Sigmoid colon (tissue), 7 donors: Measurements from ENCODE around the gene FAM184B. TPM values are rescaled to one million over a fixed set of nuclear protein-coding genes. Genes with fewer than 3 reads are reported as not detected.

Source experiments
- DNase-seq: peaks from one replicate; pipeline ENCODE4 v3.0.0-alpha.2; 2019
- H3K27ac ChIP-seq, 4 donors: fragments of 200-600 bp; sonication (generic); one replicate each; pipeline ENCODE4 v1.5.1; 2016 to 2019; ENCODE audit warnings: mild to moderate bottlenecking in 1 of 4
- H3K27me3 ChIP-seq, 3 donors: fragments of 200-600 bp; sonication (generic); one replicate each; pipeline ENCODE4 v1.5.1; 2019; ENCODE audit warnings: mild to moderate bottlenecking in 1 of 3
- H3K36me3 ChIP-seq, 4 donors: fragments of 200-600 bp; sonication (generic); one replicate each; pipeline ENCODE4 v1.5.1; 2016 to 2019
- H3K4me1 ChIP-seq, 4 donors: fragments of 200-600 bp; sonication (generic); one replicate each; pipeline ENCODE4 v1.5.1; 2017 to 2019
- H3K4me3 ChIP-seq, 4 donors: fragments of 200-600 bp; sonication (generic); one replicate each; pipeline ENCODE4 v1.5.1; 2017 to 2019; ENCODE audit warnings: mild to moderate bottlenecking in 2 of 4, moderate library complexity in 1 of 4
- H3K9me3 ChIP-seq, 4 donors: fragments of 200-600 bp in 3 of 4; sonication (generic) in 3 of 4; one replicate each; pipeline versions ENCODE4 v1.5.1 to v1.6.1; 2013 to 2019
- CTCF ChIP-seq, 4 experiments: fragments of 450-650 bp in 3 of 4; fragments of 200-600 bp in 1 of 4; IDR thresholded peaks; one replicate each; pipeline ENCODE4 v1.5.1; 2016 to 2019; ENCODE audit warnings: antibody characterized with exemption in 4 of 4, mild to moderate bottlenecking in 3 of 4, moderate library complexity in 2 of 4
- EP300 ChIP-seq, 4 donors: sonication (generic); formaldehyde crosslinking; IDR thresholded peaks; one replicate each; pipeline ENCODE4 v1.6.1; 2017; ENCODE audit warnings: antibody characterized with exemption in 4 of 4
- POLR2A ChIP-seq, 2 donors: fragments of 450-650 bp; IDR thresholded peaks; one replicate each; pipeline ENCODE4 v1.6.1; 2016; ENCODE audit warnings: antibody characterized with exemption in 2 of 2, mild to moderate bottlenecking in 2 of 2, moderate library complexity in 2 of 2
- POLR2AphosphoS5 ChIP-seq, 4 donors: sonication (generic); formaldehyde crosslinking; IDR thresholded peaks; one replicate each; pipeline ENCODE4 v1.6.1; 2017; ENCODE audit warnings: antibody characterized with exemption in 4 of 4
- WGBS, 2 donors: extraction: QIAGEN DNeasy Blood & Tissue Kit; methylation state at CpG; one replicate each; pipeline ENCODE4 v1.1.7; 2013; 5-methylcytosine and 5-hydroxymethylcytosine counted together
- intact Hi-C: fragments of 100-400 bp; cut with DNase I; formaldehyde crosslinking; loops from one replicate; pipeline ENCODE4 v1.15.1; 2023
- polyA plus RNA-seq, 3 donors: library from polyadenylated mRNA; stranded (reverse); fragments of 200-250 nt; gene quantifications; one replicate each; pipeline ENCODE4 v1.2.3, GENCODE V29; 2013
- total RNA-seq, 4 donors: library from RNA; depleted of rRNA; stranded (reverse); fragments of >200 nt; gene quantifications; one replicate each; pipeline ENCODE4 v1.1.0, GENCODE V29; 2016
- donor health status: healthy with polysubstance abuse.
- donor health status: Bipolar disorder and iron deficiency.
- donor health status: healthy.

Gene FAM184B
- total and polyA plus RNA-seq, 7 donors = under 0.01 to 0.23 (median 0.23) TPM; not detected in 4

DNA sequence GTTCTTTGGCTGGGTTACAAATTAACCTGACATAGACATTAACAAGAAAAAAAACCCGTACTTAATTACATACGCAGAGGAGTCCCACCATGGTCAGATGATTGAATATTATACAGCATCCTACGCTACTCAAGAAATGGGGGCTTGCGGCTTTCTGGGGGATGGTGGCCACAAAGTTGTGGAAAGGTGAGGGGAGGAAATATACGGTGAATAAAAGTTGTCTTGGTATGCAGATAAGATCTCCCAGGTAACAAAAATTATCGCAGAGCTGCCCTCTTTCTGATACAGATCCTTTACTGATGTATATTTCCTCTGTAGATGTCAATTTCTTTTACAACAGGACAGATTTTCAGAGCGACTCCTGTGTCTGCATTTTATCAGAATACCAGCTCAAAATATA, 28.2 kb upstream of the FAM184B start:
- DNase-seq = no peak
- TF ChIP-seq EP300 (IDR thresholded peaks at IDR 0.05) = no peak
- no peak for TF ChIP-seq CTCF (IDR thresholded peaks at IDR 0.05)
- TF ChIP-seq POLR2A (IDR thresholded peaks at IDR 0.05) = no peak
- TF ChIP-seq POLR2AphosphoS5 (IDR thresholded peaks at IDR 0.05) = no peak
- no peaks in the 10 kb centered on the region for H3K9me3 ChIP-seq
- WGBS, 2 donors = 1% methylated on average over 7 of the region's 7 CpGs
- intact Hi-C loops = loop anchor here (1.0 to 10.0 kb wide), 5 partner anchors 172 to 265 kb away; partner anchors contain the start of gene LAP3
- H3K4me3 ChIP-seq = peak overlapping the region; percentile 70 to 95 (median 84)
- peaks cover 0 to under 1% (median 0%) of the 10 kb centered on the region in 4 donors for H3K36me3 ChIP-seq
- H3K4me1 ChIP-seq = peaks cover 0 to 51% (median 48%) of the 10 kb centered on the region in 4 donors
- H3K27me3 ChIP-seq = no peaks in the 10 kb centered on the region
- H3K27ac ChIP-seq = peak overlapping the region; percentile 93 to 98 (median 97)

GRCh38 chr4:17807446-17807845, 26.0 kb upstream of the FAM184B start:
- Histone ChIP-seq H3K36me3 (peaks cover 0 to 23% (median 14%) of the 10 kb centered on the region in 4 donors), H3K27ac (peak overlapping the region in 3 of 4 donors; percentile 20 to 98 (median 96)), H3K27me3 (no peaks in the 10 kb centered on the region), H3K4me1 (peaks cover 0 to 51% (median 48%) of the 10 kb centered on the region in 4 donors), H3K4me3 (peak overlapping the region; percentile 2 to 70 (median 28)), H3K9me3 (no peaks in the 10 kb centered on the region)
- no peak for DNase-seq
- 63 to 77% methylated on average over 6 of the region's 6 CpGs for WGBS, 2 donors
- intact Hi-C loops = loop anchor here (5.0 to 10.0 kb wide), 3 partner anchors 170 to 263 kb away; no protein-coding TSS in a partner anchor
- TF ChIP-seq POLR2A (IDR thresholded peaks at IDR 0.05) = no peak
- no peak for TF ChIP-seq POLR2AphosphoS5 (IDR thresholded peaks at IDR 0.05)
- no peak for TF ChIP-seq EP300 (IDR thresholded peaks at IDR 0.05)
- TF ChIP-seq CTCF (IDR thresholded peaks at IDR 0.05) = no peak

DNA sequence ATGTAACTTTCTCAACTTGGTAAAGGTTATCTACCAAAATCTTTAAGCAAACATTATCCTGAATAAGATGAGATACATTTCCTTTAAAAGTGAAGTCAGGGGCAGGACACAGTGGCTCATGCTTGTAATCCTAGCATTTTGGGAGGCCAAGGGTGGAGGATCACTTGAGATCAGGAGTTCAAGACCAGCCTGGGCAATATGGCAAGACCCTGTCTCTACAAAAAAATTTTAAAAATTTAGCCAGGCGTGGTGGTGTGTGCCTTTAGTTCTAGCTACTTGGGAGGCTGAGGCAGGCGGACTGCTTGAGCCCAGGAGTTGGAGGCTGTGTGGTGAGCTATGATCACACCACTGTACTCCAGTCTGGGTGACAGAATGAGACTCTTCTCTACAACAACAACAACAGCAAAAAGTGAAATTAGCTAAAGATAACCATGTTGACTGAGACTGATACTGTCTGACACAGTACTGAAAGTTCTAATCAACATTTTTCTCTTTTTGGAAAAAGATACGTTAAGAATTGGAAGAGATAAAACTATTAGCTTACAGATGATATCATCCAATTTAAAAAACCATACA, 24.2 kb upstream of the FAM184B start:
- no peak overlapping the region for H3K27ac ChIP-seq
- no peaks in the 10 kb centered on the region for H3K9me3 ChIP-seq
- H3K4me3 ChIP-seq = no peak overlapping the region
- peaks cover 0 to 43% (median 40%) of the 10 kb centered on the region in 4 donors for H3K4me1 ChIP-seq
- H3K27me3 ChIP-seq = no peaks in the 10 kb centered on the region
- 88 to 90% methylated on average over 3 of the region's 3 CpGs for WGBS, 2 donors
- TF ChIP-seq POLR2A (IDR thresholded peaks at IDR 0.05) = no peak
- no peak for TF ChIP-seq CTCF (IDR thresholded peaks at IDR 0.05)
- no peak for TF ChIP-seq EP300 (IDR thresholded peaks at IDR 0.05)
- no peak for TF ChIP-seq POLR2AphosphoS5 (IDR thresholded peaks at IDR 0.05)
- no peak for DNase-seq
- intact Hi-C loops = loop anchor here (5.0 to 10.0 kb wide), 3 partner anchors 168 to 261 kb away; no protein-coding TSS in a partner anchor
- peaks cover 0 to 39% (median 14%) of the 10 kb centered on the region in 4 donors for H3K36me3 ChIP-seq

GRCh38 chr4:17797808-17798207, 16.4 kb upstream of the FAM184B start:
- no peak for DNase-seq
- Histone ChIP-seq H3K4me3 (no peak overlapping the region), H3K36me3 (peaks cover 0 to 26% (median under 1%) of the 10 kb centered on the region in 4 donors), H3K4me1 (no peaks in the 10 kb centered on the region), H3K9me3 (no peaks in the 10 kb centered on the region), H3K27ac (no peak overlapping the region), H3K27me3 (no peaks in the 10 kb centered on the region)
- TF ChIP-seq EP300 (IDR thresholded peaks at IDR 0.05) (no peak), POLR2A (IDR thresholded peaks at IDR 0.05) (no peak), CTCF (IDR thresholded peaks at IDR 0.05) (no peak), POLR2AphosphoS5 (IDR thresholded peaks at IDR 0.05) (no peak)
- intact Hi-C loops = no loop called here
- WGBS, 2 donors = 97 to 100% methylated on average over 1 of the region's 1 CpG
